GM19035 (cell line): ENCODE data around the gene TAX1BP1.
A peak's percentile ranks its signal among the peaks of the same experiment; 100 is the strongest.
"Not testable (repeated sequence)": the region's sequence is repeated elsewhere in the genome, so short reads cannot be mapped to it uniquely, and the experiment has no call there.

Source experiments
- ATAC-seq: cut with Tn5 transposase; IDR thresholded peaks from one replicate; pipeline ENCODE4 v1.9.1; 2021; ENCODE audit not compliant: unreplicated experiment

TAX1BP1 gene

GRCh38 chr7:27737616-27738015 lies 2.3 kb upstream of the TAX1BP1 start:
- ATAC-seq: no peak

- peak; percentile 33 for ATAC-seq
Measured at GRCh38 chr7:27739301-27739908, 557 bp upstream of the TAX1BP1 start.

GRCh38 chr7:27740449-27741086 lies 606 bp downstream of the TAX1BP1 start:
- peak; percentile 70 for ATAC-seq

GRCh38 chr7:27742091-27742710 lies 2.2 kb downstream of the TAX1BP1 start:
- not testable (repeated sequence) for ATAC-seq

GRCh38 chr7:27745064-27745583 lies 5.2 kb downstream of the TAX1BP1 start:
- ATAC-seq: no peak

- ATAC-seq: no peak
Measured at GRCh38 chr7:27746486-27746885, 6.5 kb downstream of the TAX1BP1 start.

GRCh38 chr7:27746978-27747377 lies 7.0 kb downstream of the TAX1BP1 start:
- no peak for ATAC-seq

GRCh38 chr7:27747589-27748368 lies 7.8 kb downstream of the TAX1BP1 start:
- ATAC-seq: no peak

GRCh38 chr7:27750316-27750715 lies 10.4 kb downstream of the TAX1BP1 start:
- no peak for ATAC-seq

GRCh38 chr7:27751888-27752660 lies 12.1 kb downstream of the TAX1BP1 start:
- ATAC-seq: no peak

- ATAC-seq: no peak
Measured at GRCh38 chr7:27753863-27754262, 13.9 kb downstream of the TAX1BP1 start.

- no peak for ATAC-seq
Measured at GRCh38 chr7:27756298-27756697, 16.3 kb downstream of the TAX1BP1 start.

GRCh38 chr7:27759491-27759890 lies 19.5 kb downstream of the TAX1BP1 start:
- ATAC-seq: no peak

GRCh38 chr7:27762062-27762461 lies 22.1 kb downstream of the TAX1BP1 start:
- ATAC-seq: no peak

- no peak for ATAC-seq
Measured at GRCh38 chr7:27763983-27764508, 24.1 kb downstream of the TAX1BP1 start.

- no peak for ATAC-seq
Measured at GRCh38 chr7:27765841-27766240, 25.9 kb downstream of the TAX1BP1 start.

- ATAC-seq: no peak
Measured at GRCh38 chr7:27767374-27767773, 27.4 kb downstream of the TAX1BP1 start.

- no peak for ATAC-seq
Measured at GRCh38 chr7:27771111-27771510, 31.1 kb downstream of the TAX1BP1 start.

- ATAC-seq: no peak
Measured at GRCh38 chr7:27774717-27775328, 34.9 kb downstream of the TAX1BP1 start.

- no peak for ATAC-seq
Measured at GRCh38 chr7:27775782-27776181, 35.8 kb downstream of the TAX1BP1 start.
